GM23338 (cell line): Measurements from ENCODE around the gene AVPR2. TPM values are rescaled to one million over a fixed set of nuclear protein-coding genes. Genes with fewer than 3 reads are reported as not detected.
A peak's percentile ranks its signal among the peaks of the same experiment; 100 is the strongest.

Experiments
- ATAC-seq: fragments of 200-7000 bp; cut with Tn5 transposase; 3 replicates; pipeline ENCODE4 v1.9.1; 2020
- DNase-seq: peaks from one replicate; pipeline ENCODE4 v3.0.0-alpha.2; 2015; ENCODE audit warnings: low spot score
- H2AFZ ChIP-seq: fragments of 200-600 bp; sonication (generic); 2 replicates; pipeline ENCODE4 v1.8.0; 2016; ENCODE audit warnings: antibody characterized with exemption, mild to moderate bottlenecking, moderate library complexity
- H3F3A ChIP-seq: fragments of 200-600 bp; sonication (generic); replicated peaks from 2 replicates; pipeline ENCODE4 v1.8.0; 2017; ENCODE audit warnings: antibody characterized with exemption, mixed run types, low read depth
- H3K27ac ChIP-seq: fragments of 200-600 bp; sonication (generic); 2 replicates; pipeline ENCODE4 v1.6.1; 2016; ENCODE audit warnings: low read depth
- H3K27me3 ChIP-seq: fragments of 200-600 bp; sonication (generic); 2 replicates; pipeline ENCODE4 v1.8.0; 2016; ENCODE audit warnings: mild to moderate bottlenecking, mixed run types, moderate library complexity; ENCODE audit not compliant: insufficient read depth
- H3K36me3 ChIP-seq: fragments of 200-600 bp; sonication (generic); 2 replicates; pipeline ENCODE4 v1.8.0; 2016; ENCODE audit warnings: mild to moderate bottlenecking; ENCODE audit not compliant: insufficient read depth
- H3K4me1 ChIP-seq: fragments of 200-600 bp; sonication (generic); 2 replicates; pipeline ENCODE4 v1.8.0; 2016; ENCODE audit warnings: mild to moderate bottlenecking, moderate library complexity; ENCODE audit not compliant: insufficient read depth
- H3K4me2 ChIP-seq: fragments of 200-600 bp; sonication (generic); 2 replicates; pipeline ENCODE4 v1.7.1; 2017; ENCODE audit warnings: mixed run types
- H3K4me3 ChIP-seq: fragments of 200-600 bp; sonication (generic); 2 replicates; pipeline ENCODE4 v1.6.1; 2016; ENCODE audit warnings: mixed run types
- H3K79me2 ChIP-seq: fragments of 200-600 bp; sonication (generic); replicated peaks from 2 replicates; pipeline ENCODE4 v1.8.0; 2017; ENCODE audit warnings: mild to moderate bottlenecking; ENCODE audit not compliant: insufficient read depth
- H3K9me2 ChIP-seq: fragments of 200-600 bp; sonication (generic); 2 replicates; pipeline ENCODE4 v1.8.0; 2017; ENCODE audit not compliant: insufficient read depth
- H4K20me1 ChIP-seq: fragments of 200-600 bp; sonication (generic); replicated peaks from 2 replicates; pipeline ENCODE4 v1.8.0; 2017; ENCODE audit warnings: mild to moderate bottlenecking; ENCODE audit not compliant: insufficient read depth
- H3K27ac Mint-ChIP-seq: 2 replicates; pipeline ENCODE4 v1.8.0; 2020; ENCODE audit warnings: inconsistent platforms, mild to moderate bottlenecking, moderate library complexity, mixed read lengths
- H3K27me3 Mint-ChIP-seq: 3 replicates; pipeline ENCODE4 v1.8.0; 2022; ENCODE audit warnings: low read depth, mild to moderate bottlenecking, moderate library complexity, mixed read lengths, inconsistent platforms; ENCODE audit not compliant: insufficient read depth, poor library complexity
- H3K36me3 Mint-ChIP-seq: 3 replicates; pipeline ENCODE4 v1.8.0; 2021; ENCODE audit warnings: low read depth, mild to moderate bottlenecking, inconsistent platforms, moderate library complexity, mixed read lengths
- H3K4me1 Mint-ChIP-seq: 3 replicates; pipeline ENCODE4 v1.8.0; 2020; ENCODE audit warnings: mild to moderate bottlenecking, inconsistent platforms, mixed read lengths
- H3K4me3 Mint-ChIP-seq: 3 replicates; pipeline ENCODE4 v1.8.0; 2021; ENCODE audit warnings: moderate library complexity, mild to moderate bottlenecking, inconsistent platforms, mixed read lengths
- H3K9me3 Mint-ChIP-seq: 3 replicates; pipeline ENCODE4 v1.8.0; 2020; ENCODE audit warnings: moderate library complexity, mild to moderate bottlenecking, inconsistent platforms, mixed read lengths
- CREB1 ChIP-seq: fragments of 250-450 bp; sonication (Bioruptor Pico); IDR thresholded peaks from 2 replicates; pipeline ENCODE4 v1.5.0; 2020; ENCODE audit warnings: low read depth, mild to moderate bottlenecking, moderate library complexity
- CTCF ChIP-seq, 2 experiments: fragments of 200-600 bp in 1 of 2; sonication (generic) in 1 of 2; conservative IDR thresholded peaks; 2 replicates each; pipeline versions ENCODE4 v1.5.1 to v1.6.1; 2016 to 2017; ENCODE audit warnings: antibody characterized with exemption in 2 of 2, low read depth in 2 of 2, mild to moderate bottlenecking in 2 of 2, moderate library complexity in 1 of 2
- ETS1 ChIP-seq: IDR thresholded peaks from 2 replicates; pipeline ENCODE4 v1.6.1; 2016; ENCODE audit warnings: antibody characterized with exemption
- EZH2 ChIP-seq: fragments of 200-600 bp; sonication (generic); IDR thresholded peaks from one replicate; pipeline ENCODE4 v1.8.0; 2017; ENCODE audit warnings: antibody characterized with exemption, mild to moderate bottlenecking, low read depth; ENCODE audit not compliant: unreplicated experiment
- EZH2phosphoT487 ChIP-seq: fragments of 200-600 bp; sonication (generic); IDR thresholded peaks from one replicate; pipeline ENCODE4 v1.8.1; 2018; ENCODE audit warnings: antibody characterized with exemption; ENCODE audit not compliant: unreplicated experiment
- NANOG ChIP-seq: IDR thresholded peaks from 2 replicates; pipeline ENCODE4 v1.6.1; 2016; ENCODE audit warnings: antibody characterized with exemption, borderline replicate concordance
- POLR2AphosphoS5 ChIP-seq: IDR thresholded peaks from 2 replicates; pipeline ENCODE4 v1.6.1; 2016; ENCODE audit warnings: antibody characterized with exemption, low read depth
- ZNF114 ChIP-seq: fragments of 250-450 bp; sonication (Bioruptor Pico); IDR thresholded peaks from 2 replicates; pipeline ENCODE4 v1.5.0; 2020; ENCODE audit warnings: mild to moderate bottlenecking, moderate library complexity
- ZNF331 ChIP-seq: fragments of 250-450 bp; sonication (Bioruptor Pico); IDR thresholded peaks from 2 replicates; pipeline ENCODE4 v1.5.0; 2020; ENCODE audit warnings: low read depth, mild to moderate bottlenecking, moderate library complexity
- ZNF462 ChIP-seq: fragments of 250-450 bp; sonication (Bioruptor Pico); IDR thresholded peaks from 2 replicates; pipeline ENCODE4 v1.5.0; 2020; ENCODE audit warnings: mild to moderate bottlenecking, moderate library complexity
- polyA plus RNA-seq: library from polyadenylated mRNA; unstranded; fragments of >200 nt; fragmentation: Nextera tagmentation; extraction: Ambion mirVana; gene quantifications from 2 replicates; pipeline ENCODE4 v1.2.1, GENCODE V29; 2016
- total RNA-seq: library from RNA; depleted of rRNA; stranded (reverse); fragments of >200 nt; shearing (Covaris generic); gene quantifications from 2 replicates; pipeline ENCODE4 v1.2.3, GENCODE V29; 2014

Gene AVPR2
- total and polyA plus RNA-seq, 2 experiments from 2014 or later: not detected

GRCh38 chrX:153897899-153898298 is 6.6 kb upstream of the AVPR2 start (continued):
- TF ChIP-seq ZNF331 (CRISPR knock-in tag) (no peak), CREB1 (CRISPR knock-in tag) (no peak), ZNF114 (no peak)

- H3K27me3 Mint-ChIP-seq: peaks cover 15% of the 10 kb centered on the region
- DNase-seq: peak; percentile 57
- H2AFZ ChIP-seq: no peak overlapping the region
- no peaks in the 10 kb centered on the region for H4K20me1 ChIP-seq
- H3K4me1 Mint-ChIP-seq: peaks cover 26% of the 10 kb centered on the region
- no peak overlapping the region for H3K4me2 ChIP-seq
- H3K4me3 Mint-ChIP-seq: peak overlapping the region; percentile 33; the same call in 2 of the 3 replicates
- peaks cover 5% of the 10 kb centered on the region; the same call in 1 of the 2 replicates for H3K4me1 ChIP-seq
- H3K9me3 Mint-ChIP-seq: no peaks in the 10 kb centered on the region; the same call in 2 of the 3 replicates
- H3K36me3 ChIP-seq: no peaks in the 10 kb centered on the region
- H3K9me2 ChIP-seq: no peaks in the 10 kb centered on the region
- no peaks in the 10 kb centered on the region for H3K27me3 ChIP-seq
- H3F3A ChIP-seq: no peaks in the 10 kb centered on the region
- no peak for TF ChIP-seq CREB1 (CRISPR knock-in tag)
- TF ChIP-seq NANOG: no peak
- no peak for TF ChIP-seq POLR2AphosphoS5
- no peak for TF ChIP-seq EZH2
- no peak for TF ChIP-seq ZNF331 (CRISPR knock-in tag)
- TF ChIP-seq CTCF (conservative IDR thresholded peaks at IDR 0.05; ENCODE audit: low read depth in 2 of 2): no peak
- no peak for TF ChIP-seq ETS1
- no peak for TF ChIP-seq ZNF462 (CRISPR knock-in tag)
- TF ChIP-seq EZH2phosphoT487: no peak
- H3K27ac ChIP-seq: no peak overlapping the region
- peak; percentile 44 for ATAC-seq
- peak overlapping the region; percentile 72 for H3K27ac Mint-ChIP-seq
- no peaks in the 10 kb centered on the region for H3K79me2 ChIP-seq
- no peaks in the 10 kb centered on the region for H3K36me3 Mint-ChIP-seq
- no peak overlapping the region for H3K4me3 ChIP-seq
These were observed 3.4 kb upstream of the AVPR2 start for GRCh38 chrX:153900831-153901752.
